ENCODE results near the gene CCDC142. TPM values are rescaled to one million over a fixed set of nuclear protein-coding genes. Genes with fewer than 3 reads are reported as not detected.
"Not testable (repeated sequence)": the region's sequence is repeated elsewhere in the genome, so short reads cannot be mapped to it uniquely, and the experiment has no call there.

The CCDC142 gene
- total RNA-seq, 1 donor from 2014 or later: 6.6 TPM

- ATAC-seq (peak; percentile 7), DNase-seq (peak; percentile 37)
- intact Hi-C loops (cut with micrococcal nuclease): loop anchor here (5.0 kb wide), 1 partner anchor 85 kb away; no protein-coding TSS in a partner anchor
These were observed 19.4 kb upstream of the CCDC142 start for GRCh38 chr2:74502147-74502719.

GRCh38 chr2:74501335-74502071, 18.7 kb upstream of the CCDC142 start:
- intact Hi-C loops (cut with micrococcal nuclease): loop anchor here (5.0 kb wide), 1 partner anchor 86 kb away; no protein-coding TSS in a partner anchor
- no peak for ATAC-seq
- no peak for DNase-seq

- ATAC-seq (no peak), DNase-seq (no peak)
These were observed 17.8 kb upstream of the CCDC142 start for GRCh38 chr2:74500578-74500946.

GRCh38 chr2:74499940-74500577, 17.3 kb upstream of the CCDC142 start:
- ATAC-seq: no peak
- DNase-seq: no peak
- intact Hi-C loops (cut with micrococcal nuclease): loop anchor here (5.0 kb wide), 1 partner anchor 87 kb away; no protein-coding TSS in a partner anchor

More at GRCh38 chr2:74500578-74500946, 17.8 kb upstream of the CCDC142 start:
- intact Hi-C loops (cut with micrococcal nuclease): loop anchor here (5.0 kb wide), 1 partner anchor 87 kb away; no protein-coding TSS in a partner anchor

- intact Hi-C loops (cut with micrococcal nuclease): no loop called here
- no peak for DNase-seq
- no peak for ATAC-seq
These were observed 16.6 kb upstream of the CCDC142 start, which contains the start of gene LBX2 for GRCh38 chr2:74499267-74499939. TSS of gene LBX2 (minus strand) at chr2:74499603. CDS start at chr2:74499537, 66 bp downstream.

- no peak for DNase-seq
- no peak for ATAC-seq
- intact Hi-C loops (cut with micrococcal nuclease): no loop called here
These were observed 15.9 kb upstream of the CCDC142 start for GRCh38 chr2:74498500-74499266.

- peak; percentile 10 for ATAC-seq
- DNase-seq: no peak
These were observed 15.1 kb upstream of the CCDC142 start for GRCh38 chr2:74497777-74498499.

GRCh38 chr2:74496997-74497776, 14.4 kb upstream of the CCDC142 start:
- ATAC-seq (no peak), DNase-seq (no peak)
- intact Hi-C loops (cut with micrococcal nuclease): no loop called here

More at GRCh38 chr2:74497777-74498499, 15.1 kb upstream of the CCDC142 start:
- intact Hi-C loops (cut with micrococcal nuclease): no loop called here

- DNase-seq: no peak
- intact Hi-C loops (cut with micrococcal nuclease): no loop called here
- ATAC-seq: no peak
These were observed 12.6 kb upstream of the CCDC142 start for GRCh38 chr2:74495440-74495839.

- ATAC-seq (no peak), DNase-seq (no peak)
These were observed 10.7 kb upstream of the CCDC142 start for GRCh38 chr2:74493546-74493945.

GRCh38 chr2:74491648-74492544, 9.1 kb upstream of the CCDC142 start:
- DNase-seq (peak; percentile 11), ATAC-seq (no peak)
- intact Hi-C loops (cut with micrococcal nuclease): no loop called here

More at GRCh38 chr2:74493546-74493945, 10.7 kb upstream of the CCDC142 start:
- intact Hi-C loops (cut with micrococcal nuclease): no loop called here

- ATAC-seq (no peak), DNase-seq (no peak)
- intact Hi-C loops (cut with micrococcal nuclease): no loop called here
These were observed 7.1 kb upstream of the CCDC142 start for GRCh38 chr2:74489906-74490305.

GRCh38 chr2:74488643-74489481, 6.1 kb upstream of the CCDC142 start:
- intact Hi-C loops (cut with micrococcal nuclease): no loop called here
- no peak for DNase-seq
- no peak for ATAC-seq

GRCh38 chr2:74486141-74486540, 3.3 kb upstream of the CCDC142 start:
- intact Hi-C loops (cut with micrococcal nuclease): no loop called here
- no peak for ATAC-seq
- no peak for DNase-seq

- DNase-seq: peak; percentile 21
- not testable (repeated sequence) for ATAC-seq
- intact Hi-C loops (cut with micrococcal nuclease): loop anchor here (5.0 kb wide), 1 partner anchor 104 kb away; no protein-coding TSS in a partner anchor
These were observed 922 bp upstream of the CCDC142 start for GRCh38 chr2:74483675-74484164.
